SK-N-SH treated with all-trans-retinoic acid at 6 μM for 48 hours (cell line): ENCODE measurements around the gene DRD4.

Source experiments
- ARNTL ChIP-seq: fragments of 450-650 bp; formaldehyde crosslinking; IDR thresholded peaks from 2 replicates; pipeline ENCODE4 v1.5.0; 2020; ENCODE audit warnings: low read depth, mild to moderate bottlenecking, moderate library complexity, borderline replicate concordance
- ESRRG ChIP-seq: fragments of 250-450 bp; sonication (Bioruptor Pico); IDR thresholded peaks from 2 replicates; pipeline ENCODE4 v1.6.1; 2021; ENCODE audit warnings: mild to moderate bottlenecking
- GLIS3 ChIP-seq: fragments of 250-450 bp; sonication (Bioruptor Pico); IDR thresholded peaks from 2 replicates; pipeline ENCODE4 v1.5.0; 2020; ENCODE audit warnings: mild to moderate bottlenecking, moderate library complexity
- OSR1 ChIP-seq: fragments of 250-450 bp; sonication (Bioruptor Pico); IDR thresholded peaks from 2 replicates; pipeline ENCODE4 v1.8.0; 2022; ENCODE audit warnings: moderate library complexity, mild to moderate bottlenecking, inconsistent platforms
- POU6F1 ChIP-seq: fragments of 250-450 bp; sonication (Bioruptor Pico); IDR thresholded peaks from 2 replicates; pipeline ENCODE4 v1.8.0; 2021; ENCODE audit warnings: low read depth, mild to moderate bottlenecking, moderate library complexity, borderline replicate concordance
- TOX ChIP-seq: fragments of 250-450 bp; sonication (Bioruptor Pico); IDR thresholded peaks from 2 replicates; pipeline ENCODE4 v1.8.0; 2021; ENCODE audit warnings: mild to moderate bottlenecking, moderate library complexity, borderline replicate concordance
- ZFP3 ChIP-seq: fragments of 250-450 bp; sonication (Bioruptor Pico); IDR thresholded peaks from 2 replicates; pipeline ENCODE4 v1.5.0; 2020; ENCODE audit warnings: mild to moderate bottlenecking, moderate library complexity
- ZNF565 ChIP-seq: fragments of 450-650 bp; formaldehyde crosslinking; conservative IDR thresholded peaks from 2 replicates; pipeline ENCODE4 v1.5.0; 2020; ENCODE audit warnings: low read depth, mild to moderate bottlenecking, moderate library complexity
- ZNF70 ChIP-seq: fragments of 450-650 bp; formaldehyde crosslinking; IDR thresholded peaks from 2 replicates; pipeline ENCODE4 v1.5.0; 2020; ENCODE audit warnings: mild to moderate bottlenecking, moderate library complexity
- ZNF8 ChIP-seq: fragments of 450-650 bp; formaldehyde crosslinking; IDR thresholded peaks from 2 replicates; pipeline ENCODE4 v1.5.0; 2020; ENCODE audit warnings: mild to moderate bottlenecking, moderate library complexity
- TF ChIP-seq, protein P1 (sequence below): fragments of 250-450 bp; sonication (Bioruptor Pico); IDR thresholded peaks from 2 replicates; pipeline ENCODE4 v1.8.0; 2020; ENCODE audit warnings: mild to moderate bottlenecking, moderate library complexity, borderline replicate concordance
- TF ChIP-seq, protein P2 (sequence below): fragments of 250-450 bp; sonication (Bioruptor Pico); IDR thresholded peaks from 2 replicates; pipeline ENCODE4 v1.5.0; 2020; ENCODE audit warnings: mild to moderate bottlenecking, moderate library complexity

DNA sequence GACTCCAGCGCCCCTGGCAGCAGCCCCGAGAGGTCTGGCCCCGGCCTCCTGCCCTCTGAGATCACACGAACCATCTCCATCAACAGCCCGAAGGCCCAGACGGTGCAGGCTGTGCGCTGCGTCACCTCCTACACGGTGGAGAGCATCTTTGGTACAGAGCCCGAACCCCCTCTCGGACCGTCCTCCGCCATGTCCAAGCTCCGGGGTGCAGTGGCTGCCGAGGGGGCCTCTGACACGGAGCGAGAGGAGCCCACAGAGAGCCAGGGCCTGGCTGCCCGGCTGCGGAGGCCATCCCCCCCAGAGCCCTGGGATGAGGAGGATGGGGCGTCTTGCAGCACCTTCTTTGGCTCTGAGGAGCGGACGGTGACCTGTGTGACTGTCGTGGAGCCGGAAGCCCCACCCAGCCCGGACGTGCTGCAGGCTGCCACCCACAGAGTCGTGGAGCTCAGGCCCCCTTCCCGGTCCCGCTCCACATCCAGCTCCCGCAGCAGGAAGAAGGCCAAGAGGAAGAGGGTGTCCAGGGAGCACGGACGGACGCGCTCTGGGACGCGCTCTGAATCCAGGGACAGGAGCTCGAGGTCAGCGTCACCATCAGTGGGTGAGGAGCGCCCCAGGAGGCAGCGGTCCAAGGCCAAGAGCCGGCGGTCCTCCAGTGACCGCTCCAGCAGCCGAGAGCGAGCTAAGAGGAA is 29.0 kb upstream of the DRD4 start:
- TF ChIP-seq ZNF70 (CRISPR knock-in tag) (no peak), ZFP3 (CRISPR knock-in tag) (no peak), ARNTL (CRISPR knock-in tag) (no peak), ESRRG (CRISPR knock-in tag) (no peak), POU6F1 (no peak), GLIS3 (CRISPR knock-in tag) (no peak), ZNF8 (CRISPR knock-in tag) (no peak), TOX (CRISPR knock-in tag) (no peak), OSR1 (CRISPR knock-in tag) (no peak), ZNF565 (CRISPR knock-in tag) (no peak)
- TF ChIP-seq, protein P1, sequence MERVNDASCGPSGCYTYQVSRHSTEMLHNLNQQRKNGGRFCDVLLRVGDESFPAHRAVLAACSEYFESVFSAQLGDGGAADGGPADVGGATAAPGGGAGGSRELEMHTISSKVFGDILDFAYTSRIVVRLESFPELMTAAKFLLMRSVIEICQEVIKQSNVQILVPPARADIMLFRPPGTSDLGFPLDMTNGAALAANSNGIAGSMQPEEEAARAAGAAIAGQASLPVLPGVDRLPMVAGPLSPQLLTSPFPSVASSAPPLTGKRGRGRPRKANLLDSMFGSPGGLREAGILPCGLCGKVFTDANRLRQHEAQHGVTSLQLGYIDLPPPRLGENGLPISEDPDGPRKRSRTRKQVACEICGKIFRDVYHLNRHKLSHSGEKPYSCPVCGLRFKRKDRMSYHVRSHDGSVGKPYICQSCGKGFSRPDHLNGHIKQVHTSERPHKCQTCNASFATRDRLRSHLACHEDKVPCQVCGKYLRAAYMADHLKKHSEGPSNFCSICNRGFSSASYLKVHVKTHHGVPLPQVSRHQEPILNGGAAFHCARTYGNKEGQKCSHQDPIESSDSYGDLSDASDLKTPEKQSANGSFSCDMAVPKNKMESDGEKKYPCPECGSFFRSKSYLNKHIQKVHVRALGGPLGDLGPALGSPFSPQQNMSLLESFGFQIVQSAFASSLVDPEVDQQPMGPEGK (CRISPR knock-in tag): no peak
- TF ChIP-seq, protein P2, sequence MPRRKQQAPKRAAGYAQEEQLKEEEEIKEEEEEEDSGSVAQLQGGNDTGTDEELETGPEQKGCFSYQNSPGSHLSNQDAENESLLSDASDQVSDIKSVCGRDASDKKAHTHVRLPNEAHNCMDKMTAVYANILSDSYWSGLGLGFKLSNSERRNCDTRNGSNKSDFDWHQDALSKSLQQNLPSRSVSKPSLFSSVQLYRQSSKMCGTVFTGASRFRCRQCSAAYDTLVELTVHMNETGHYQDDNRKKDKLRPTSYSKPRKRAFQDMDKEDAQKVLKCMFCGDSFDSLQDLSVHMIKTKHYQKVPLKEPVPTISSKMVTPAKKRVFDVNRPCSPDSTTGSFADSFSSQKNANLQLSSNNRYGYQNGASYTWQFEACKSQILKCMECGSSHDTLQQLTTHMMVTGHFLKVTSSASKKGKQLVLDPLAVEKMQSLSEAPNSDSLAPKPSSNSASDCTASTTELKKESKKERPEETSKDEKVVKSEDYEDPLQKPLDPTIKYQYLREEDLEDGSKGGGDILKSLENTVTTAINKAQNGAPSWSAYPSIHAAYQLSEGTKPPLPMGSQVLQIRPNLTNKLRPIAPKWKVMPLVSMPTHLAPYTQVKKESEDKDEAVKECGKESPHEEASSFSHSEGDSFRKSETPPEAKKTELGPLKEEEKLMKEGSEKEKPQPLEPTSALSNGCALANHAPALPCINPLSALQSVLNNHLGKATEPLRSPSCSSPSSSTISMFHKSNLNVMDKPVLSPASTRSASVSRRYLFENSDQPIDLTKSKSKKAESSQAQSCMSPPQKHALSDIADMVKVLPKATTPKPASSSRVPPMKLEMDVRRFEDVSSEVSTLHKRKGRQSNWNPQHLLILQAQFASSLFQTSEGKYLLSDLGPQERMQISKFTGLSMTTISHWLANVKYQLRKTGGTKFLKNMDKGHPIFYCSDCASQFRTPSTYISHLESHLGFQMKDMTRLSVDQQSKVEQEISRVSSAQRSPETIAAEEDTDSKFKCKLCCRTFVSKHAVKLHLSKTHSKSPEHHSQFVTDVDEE (CRISPR knock-in tag): no peak
